Vagina (tissue), 2 donors: Measurements from ENCODE around the gene EHMT2. TPM values are rescaled to one million over a fixed set of nuclear protein-coding genes. Genes with fewer than 3 reads are reported as not detected.

Experiments used
- DNase-seq, 2 donors: peaks; one replicate each; pipeline ENCODE4 v3.0.0-alpha.2; 2017; ENCODE audit errors: extremely low spot score in 2 of 2
- H3K27ac ChIP-seq: fragments of 200-600 bp; sonication (generic); one replicate; pipeline ENCODE4 v1.5.1; 2019
- H3K27me3 ChIP-seq: fragments of 200-600 bp; sonication (generic); one replicate; pipeline ENCODE4 v1.5.1; 2019
- H3K36me3 ChIP-seq, 2 donors: fragments of 200-600 bp; sonication (generic); one replicate each; pipeline ENCODE4 v1.5.1; 2017 to 2019
- H3K4me1 ChIP-seq: fragments of 200-600 bp; sonication (generic); one replicate; pipeline ENCODE4 v1.5.1; 2019
- H3K4me3 ChIP-seq, 2 donors: fragments of 200-600 bp; sonication (generic); 1 replicate in 1 of 2; 2 replicates in 1 of 2; pipeline ENCODE4 v1.5.1; 2016 to 2019
- H3K9me3 ChIP-seq: fragments of 200-600 bp; sonication (generic); one replicate; pipeline ENCODE4 v1.5.1; 2019
- POLR2A ChIP-seq, 2 donors: fragments of 450-650 bp; IDR thresholded peaks; one replicate each; pipeline ENCODE4 v1.6.1; 2017; ENCODE audit warnings: antibody characterized with exemption in 2 of 2, mild to moderate bottlenecking in 2 of 2, moderate library complexity in 2 of 2
- POLR2AphosphoS5 ChIP-seq, 2 donors: sonication (generic); formaldehyde crosslinking; IDR thresholded peaks; one replicate each; pipeline ENCODE4 v1.9.0; 2017; ENCODE audit warnings: antibody characterized with exemption in 2 of 2, mild to moderate bottlenecking in 2 of 2, low read depth in 1 of 2; ENCODE audit not compliant: insufficient read depth in 1 of 2
- intact Hi-C: fragments of 100-400 bp; cut with DNase I; formaldehyde crosslinking; loops from one replicate; pipeline ENCODE4 v1.15.1; 2023
- total RNA-seq: library from RNA; depleted of rRNA; stranded (reverse); fragments of >200 nt; gene quantifications from one replicate; pipeline ENCODE4 v1.2.3, GENCODE V29; 2016
- TF ChIP-seq, protein P1 (sequence below), 3 experiments: fragments of 450-650 bp in 2 of 3; fragments of 200-600 bp in 1 of 3; sonication (generic) in 1 of 3; IDR thresholded peaks; one replicate each; pipeline ENCODE4 v1.5.1; 2017 to 2019; ENCODE audit warnings: antibody characterized with exemption in 3 of 3, mild to moderate bottlenecking in 2 of 3, moderate library complexity in 2 of 3

EHMT2 gene
- total RNA-seq, 1 donor from 2014 or later: 45.2 TPM

- no peaks in the 10 kb centered on the region for H3K27me3 ChIP-seq
- intact Hi-C loops: no loop called here
- peak; percentile 100 for DNase-seq
- peaks cover 0 to 15% of the 10 kb centered on the region in 2 donors for H3K36me3 ChIP-seq
- H3K27ac ChIP-seq: peak within 1 kb of the TSS; percentile 95
- H3K4me1 ChIP-seq: peaks cover 16% of the 10 kb centered on the region
- no peaks in the 10 kb centered on the region for H3K9me3 ChIP-seq
- TF ChIP-seq POLR2AphosphoS5 (IDR thresholded peaks at IDR 0.05; ENCODE audit: insufficient read depth in 1 of 2, low read depth in 1 of 2) (peak; percentile 100), POLR2A (IDR thresholded peaks at IDR 0.05) (peak in 1 of 2 donors; percentile 98)
- TF ChIP-seq, protein P1, sequence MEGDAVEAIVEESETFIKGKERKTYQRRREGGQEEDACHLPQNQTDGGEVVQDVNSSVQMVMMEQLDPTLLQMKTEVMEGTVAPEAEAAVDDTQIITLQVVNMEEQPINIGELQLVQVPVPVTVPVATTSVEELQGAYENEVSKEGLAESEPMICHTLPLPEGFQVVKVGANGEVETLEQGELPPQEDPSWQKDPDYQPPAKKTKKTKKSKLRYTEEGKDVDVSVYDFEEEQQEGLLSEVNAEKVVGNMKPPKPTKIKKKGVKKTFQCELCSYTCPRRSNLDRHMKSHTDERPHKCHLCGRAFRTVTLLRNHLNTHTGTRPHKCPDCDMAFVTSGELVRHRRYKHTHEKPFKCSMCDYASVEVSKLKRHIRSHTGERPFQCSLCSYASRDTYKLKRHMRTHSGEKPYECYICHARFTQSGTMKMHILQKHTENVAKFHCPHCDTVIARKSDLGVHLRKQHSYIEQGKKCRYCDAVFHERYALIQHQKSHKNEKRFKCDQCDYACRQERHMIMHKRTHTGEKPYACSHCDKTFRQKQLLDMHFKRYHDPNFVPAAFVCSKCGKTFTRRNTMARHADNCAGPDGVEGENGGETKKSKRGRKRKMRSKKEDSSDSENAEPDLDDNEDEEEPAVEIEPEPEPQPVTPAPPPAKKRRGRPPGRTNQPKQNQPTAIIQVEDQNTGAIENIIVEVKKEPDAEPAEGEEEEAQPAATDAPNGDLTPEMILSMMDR (IDR thresholded peaks at IDR 0.05): no peak
- H3K4me3 ChIP-seq: peak within 1 kb of the TSS; percentile 85 to 86
Observed at GRCh38 chr6:31862344-31863235, 34.9 kb downstream of the EHMT2 start, which contains the start of gene NEU1. TSS of gene NEU1 (minus strand) at chr6:31862821. CDS start at chr6:31862776, 45 bp downstream.

DNA sequence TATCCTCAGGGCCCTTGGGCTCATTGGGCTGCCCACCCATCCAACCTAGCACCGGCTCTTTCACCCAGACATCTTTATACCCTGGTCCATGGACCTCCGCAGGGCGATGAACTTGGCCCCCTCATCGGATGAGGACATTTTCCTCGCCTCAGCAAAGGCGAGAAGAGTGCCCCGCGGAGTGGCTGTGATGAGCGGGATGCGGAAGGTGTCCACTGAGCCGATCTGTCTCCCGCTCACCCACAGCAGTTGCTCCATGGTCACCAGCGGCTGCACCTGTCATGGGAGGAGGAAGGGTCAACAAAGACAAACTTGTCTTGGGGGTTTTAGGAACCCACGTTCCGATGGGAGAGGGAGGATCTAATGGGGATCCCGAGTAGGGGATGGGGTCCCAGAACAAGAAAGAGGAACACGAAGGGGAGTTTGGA is 35.6 kb downstream of the EHMT2 start:
- intact Hi-C loops: no loop called here
- peaks cover 0 to 15% of the 10 kb centered on the region in 2 donors for H3K36me3 ChIP-seq

DNA sequence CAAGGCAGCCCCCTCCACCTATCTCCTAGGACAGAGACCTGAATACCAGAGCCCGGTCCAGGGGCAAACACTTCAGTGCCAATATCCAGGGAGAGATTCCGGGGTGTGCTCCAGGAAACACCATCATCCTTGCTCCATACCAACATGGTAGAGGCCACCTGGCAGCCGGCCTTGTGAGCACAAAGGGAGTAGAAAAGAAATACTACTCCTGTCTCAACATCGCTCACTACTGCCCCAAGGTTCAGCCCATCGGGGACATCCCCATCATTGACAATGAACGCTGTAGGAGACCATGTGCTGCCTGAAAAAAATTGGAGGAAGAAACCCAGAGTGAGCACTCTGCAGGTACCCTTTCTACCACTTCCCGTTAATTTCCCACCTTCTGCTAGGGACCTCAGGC is 36.3 kb downstream of the EHMT2 start:
- Histone ChIP-seq H3K9me3 (no peaks in the 10 kb centered on the region), H3K4me1 (peaks cover 16% of the 10 kb centered on the region), H3K27ac (no peak overlapping the region), H3K36me3 (peaks cover 0 to 15% of the 10 kb centered on the region in 2 donors), H3K27me3 (no peaks in the 10 kb centered on the region), H3K4me3 (no peak overlapping the region)
- DNase-seq: no peak
- intact Hi-C loops: no loop called here
- no peak for TF ChIP-seq POLR2AphosphoS5 (IDR thresholded peaks at IDR 0.05; ENCODE audit: insufficient read depth in 1 of 2, low read depth in 1 of 2)
- TF ChIP-seq, protein P1 (IDR thresholded peaks at IDR 0.05): no peak
- TF ChIP-seq POLR2A (IDR thresholded peaks at IDR 0.05): no peak

More for the DNA sequence above, 35.6 kb downstream of the EHMT2 start:
- H3K27ac ChIP-seq: peak overlapping the region; percentile 95
- H3K27me3 ChIP-seq: no peaks in the 10 kb centered on the region
- H3K9me3 ChIP-seq: no peaks in the 10 kb centered on the region
- peaks cover 16% of the 10 kb centered on the region for H3K4me1 ChIP-seq
- H3K4me3 ChIP-seq: peak overlapping the region; percentile 85 to 86
- TF ChIP-seq POLR2AphosphoS5 (IDR thresholded peaks at IDR 0.05; ENCODE audit: insufficient read depth in 1 of 2, low read depth in 1 of 2) (no peak), POLR2A (IDR thresholded peaks at IDR 0.05) (no peak)
- TF ChIP-seq, protein P1 (IDR thresholded peaks at IDR 0.05): no peak
- DNase-seq: no peak

GRCh38 chr6:31860349-31860748 is 37.1 kb downstream of the EHMT2 start:
- TF ChIP-seq POLR2AphosphoS5 (IDR thresholded peaks at IDR 0.05; ENCODE audit: insufficient read depth in 1 of 2, low read depth in 1 of 2) (no peak), POLR2A (IDR thresholded peaks at IDR 0.05) (no peak)
- TF ChIP-seq, protein P1 (IDR thresholded peaks at IDR 0.05): no peak
- peaks cover 16% of the 10 kb centered on the region for H3K4me1 ChIP-seq
- no peak overlapping the region for H3K27ac ChIP-seq
- no peaks in the 10 kb centered on the region for H3K9me3 ChIP-seq
- DNase-seq: no peak
- intact Hi-C loops: no loop called here
- H3K36me3 ChIP-seq: peaks cover 0 to 15% of the 10 kb centered on the region in 2 donors
- no peak overlapping the region for H3K4me3 ChIP-seq
- H3K27me3 ChIP-seq: no peaks in the 10 kb centered on the region

GRCh38 chr6:31859923-31860322 is 37.6 kb downstream of the EHMT2 start:
- Histone ChIP-seq H3K4me1 (peaks cover 16% of the 10 kb centered on the region), H3K27me3 (no peaks in the 10 kb centered on the region), H3K36me3 (peaks cover 0 to 15% of the 10 kb centered on the region in 2 donors), H3K4me3 (no peak overlapping the region), H3K27ac (no peak overlapping the region), H3K9me3 (no peaks in the 10 kb centered on the region)
- TF ChIP-seq POLR2A (IDR thresholded peaks at IDR 0.05) (no peak), POLR2AphosphoS5 (IDR thresholded peaks at IDR 0.05; ENCODE audit: insufficient read depth in 1 of 2, low read depth in 1 of 2) (no peak)
- TF ChIP-seq, protein P1 (IDR thresholded peaks at IDR 0.05): no peak
- no peak for DNase-seq
- intact Hi-C loops: no loop called here
